ENCODE measurements around the gene PCTP.
A peak's percentile ranks its signal among the peaks of the same experiment; 100 is the strongest.

The PCTP gene

GRCh38 chr17:55717432-55717831 is 33.4 kb upstream of the PCTP start:
- no peak overlapping the region for H3K27ac ChIP-seq (ENCODE audit: low read length)
- H3K4me3 ChIP-seq (ENCODE audit: low read length): no peak overlapping the region
- H3K9me3 ChIP-seq (ENCODE audit: insufficient read depth, low read depth, low read length): no peaks in the 10 kb centered on the region
- H3K9ac ChIP-seq (ENCODE audit: low read depth, low read length): no peak overlapping the region
- H3K27me3 ChIP-seq (ENCODE audit: insufficient read depth, low read length): no peaks in the 10 kb centered on the region
- no peaks in the 10 kb centered on the region for H3K36me3 ChIP-seq (ENCODE audit: insufficient read depth, low read depth, low read length)
- H3K4me1 ChIP-seq (ENCODE audit: insufficient read depth, low read length): peaks cover 11% of the 10 kb centered on the region; the same call in 1 of the 2 replicates

- Histone ChIP-seq H3K9ac (ENCODE audit: low read depth, low read length) (no peak overlapping the region), H3K36me3 (ENCODE audit: insufficient read depth, low read depth, low read length) (no peaks in the 10 kb centered on the region), H3K9me3 (ENCODE audit: insufficient read depth, low read depth, low read length) (no peaks in the 10 kb centered on the region), H3K27me3 (ENCODE audit: insufficient read depth, low read length) (no peaks in the 10 kb centered on the region), H3K4me1 (ENCODE audit: insufficient read depth, low read length) (peaks cover 13% of the 10 kb centered on the region; the same call in 1 of the 2 replicates), H3K27ac (ENCODE audit: low read length) (no peak overlapping the region), H3K4me3 (ENCODE audit: low read length) (no peak overlapping the region)
Measured at GRCh38 chr17:55717898-55718735, 32.7 kb upstream of the PCTP start.

GRCh38 chr17:55720919-55721836 is 29.7 kb upstream of the PCTP start:
- Histone ChIP-seq H3K9me3 (ENCODE audit: insufficient read depth, low read depth, low read length) (no peaks in the 10 kb centered on the region), H3K4me1 (ENCODE audit: insufficient read depth, low read length) (peaks cover 19% of the 10 kb centered on the region), H3K27me3 (ENCODE audit: insufficient read depth, low read length) (no peaks in the 10 kb centered on the region), H3K9ac (ENCODE audit: low read depth, low read length) (no peak overlapping the region), H3K4me3 (ENCODE audit: low read length) (no peak overlapping the region), H3K27ac (ENCODE audit: low read length) (no peak overlapping the region), H3K36me3 (ENCODE audit: insufficient read depth, low read depth, low read length) (no peaks in the 10 kb centered on the region)

- Histone ChIP-seq H3K27me3 (ENCODE audit: insufficient read depth, low read length) (no peaks in the 10 kb centered on the region), H3K9me3 (ENCODE audit: insufficient read depth, low read depth, low read length) (no peaks in the 10 kb centered on the region), H3K36me3 (ENCODE audit: insufficient read depth, low read depth, low read length) (no peaks in the 10 kb centered on the region), H3K27ac (ENCODE audit: low read length) (no peak overlapping the region), H3K9ac (ENCODE audit: low read depth, low read length) (0 out of 2 replicates have a peak overlapping the region, but pooled peaks have one; percentile 39), H3K4me3 (ENCODE audit: low read length) (peak overlapping the region; percentile 59), H3K4me1 (ENCODE audit: insufficient read depth, low read length) (peaks cover 19% of the 10 kb centered on the region)
Measured at GRCh38 chr17:55722016-55722736, 28.7 kb upstream of the PCTP start.

GRCh38 chr17:55722742-55723487 is 27.9 kb upstream of the PCTP start, which contains the start of gene TMEM100:
TSS of gene TMEM100 (minus strand) at chr17:55722864. CDS start at chr17:55721070, 1,794 bp downstream.
- H3K9ac ChIP-seq (ENCODE audit: low read depth, low read length): peak within 1 kb of the TSS; percentile 39; the same call in 1 of the 2 replicates
- H3K4me3 ChIP-seq (ENCODE audit: low read length): peak within 1 kb of the TSS; percentile 59
- no peaks in the 10 kb centered on the region for H3K9me3 ChIP-seq (ENCODE audit: insufficient read depth, low read depth, low read length)
- H3K36me3 ChIP-seq (ENCODE audit: insufficient read depth, low read depth, low read length): no peaks in the 10 kb centered on the region
- peaks cover 21% of the 10 kb centered on the region for H3K4me1 ChIP-seq (ENCODE audit: insufficient read depth, low read length)
- no peaks in the 10 kb centered on the region for H3K27me3 ChIP-seq (ENCODE audit: insufficient read depth, low read length)
- H3K27ac ChIP-seq (ENCODE audit: low read length): no peak within 1 kb of the TSS

- Histone ChIP-seq H3K4me3 (ENCODE audit: low read length) (0 out of 2 replicates have a peak overlapping the region, but pooled peaks have one; percentile 59), H3K27me3 (ENCODE audit: insufficient read depth, low read length) (no peaks in the 10 kb centered on the region), H3K9ac (ENCODE audit: low read depth, low read length) (no peak overlapping the region; the same call in 1 of the 2 replicates), H3K4me1 (ENCODE audit: insufficient read depth, low read length) (peaks cover 19% of the 10 kb centered on the region), H3K9me3 (ENCODE audit: insufficient read depth, low read depth, low read length) (no peaks in the 10 kb centered on the region), H3K27ac (ENCODE audit: low read length) (no peak overlapping the region), H3K36me3 (ENCODE audit: insufficient read depth, low read depth, low read length) (no peaks in the 10 kb centered on the region)
Measured at GRCh38 chr17:55723488-55723848, 27.4 kb upstream of the PCTP start.

- Histone ChIP-seq H3K4me3 (ENCODE audit: low read length) (no peak overlapping the region), H3K36me3 (ENCODE audit: insufficient read depth, low read depth, low read length) (no peaks in the 10 kb centered on the region), H3K4me1 (ENCODE audit: insufficient read depth, low read length) (peaks cover 20% of the 10 kb centered on the region), H3K27me3 (ENCODE audit: insufficient read depth, low read length) (no peaks in the 10 kb centered on the region), H3K9ac (ENCODE audit: low read depth, low read length) (no peak overlapping the region), H3K9me3 (ENCODE audit: insufficient read depth, low read depth, low read length) (no peaks in the 10 kb centered on the region), H3K27ac (ENCODE audit: low read length) (no peak overlapping the region)
Measured at GRCh38 chr17:55726440-55726839, 24.4 kb upstream of the PCTP start.

- no peaks in the 10 kb centered on the region for H3K36me3 ChIP-seq (ENCODE audit: insufficient read depth, low read depth, low read length)
- no peak overlapping the region for H3K4me3 ChIP-seq (ENCODE audit: low read length)
- no peak overlapping the region for H3K9ac ChIP-seq (ENCODE audit: low read depth, low read length)
- no peaks in the 10 kb centered on the region for H3K27me3 ChIP-seq (ENCODE audit: insufficient read depth, low read length)
- H3K4me1 ChIP-seq (ENCODE audit: insufficient read depth, low read length): peaks cover 28% of the 10 kb centered on the region
- no peaks in the 10 kb centered on the region for H3K9me3 ChIP-seq (ENCODE audit: insufficient read depth, low read depth, low read length)
- no peak overlapping the region for H3K27ac ChIP-seq (ENCODE audit: low read length)
Measured at GRCh38 chr17:55727275-55727674, 23.6 kb upstream of the PCTP start.

- H3K4me3 ChIP-seq (ENCODE audit: low read length): no peak overlapping the region
- H3K4me1 ChIP-seq (ENCODE audit: insufficient read depth, low read length): peaks cover 28% of the 10 kb centered on the region
- H3K9ac ChIP-seq (ENCODE audit: low read depth, low read length): no peak overlapping the region
- H3K27ac ChIP-seq (ENCODE audit: low read length): no peak overlapping the region
- no peaks in the 10 kb centered on the region for H3K27me3 ChIP-seq (ENCODE audit: insufficient read depth, low read length)
- H3K36me3 ChIP-seq (ENCODE audit: insufficient read depth, low read depth, low read length): no peaks in the 10 kb centered on the region
- no peaks in the 10 kb centered on the region for H3K9me3 ChIP-seq (ENCODE audit: insufficient read depth, low read depth, low read length)
Measured at GRCh38 chr17:55727920-55728319, 22.9 kb upstream of the PCTP start.

- no peak overlapping the region for H3K4me3 ChIP-seq (ENCODE audit: low read length)
- H3K27ac ChIP-seq (ENCODE audit: low read length): no peak overlapping the region
- H3K9me3 ChIP-seq (ENCODE audit: insufficient read depth, low read depth, low read length): no peaks in the 10 kb centered on the region
- H3K9ac ChIP-seq (ENCODE audit: low read depth, low read length): no peak overlapping the region
- H3K27me3 ChIP-seq (ENCODE audit: insufficient read depth, low read length): no peaks in the 10 kb centered on the region
- H3K36me3 ChIP-seq (ENCODE audit: insufficient read depth, low read depth, low read length): no peaks in the 10 kb centered on the region
- H3K4me1 ChIP-seq (ENCODE audit: insufficient read depth, low read length): peaks cover 28% of the 10 kb centered on the region
Measured at GRCh38 chr17:55728361-55728760, 22.5 kb upstream of the PCTP start.

- H3K9me3 ChIP-seq (ENCODE audit: insufficient read depth, low read depth, low read length): no peaks in the 10 kb centered on the region
Measured at GRCh38 chr17:55728833-55729232, 22.0 kb upstream of the PCTP start.

More at GRCh38 chr17:55728833-55729232, 22.0 kb upstream of the PCTP start:
- H3K9ac ChIP-seq (ENCODE audit: low read depth, low read length): no peak overlapping the region
- no peaks in the 10 kb centered on the region for H3K27me3 ChIP-seq (ENCODE audit: insufficient read depth, low read length)
- no peaks in the 10 kb centered on the region for H3K36me3 ChIP-seq (ENCODE audit: insufficient read depth, low read depth, low read length)
- no peak overlapping the region for H3K4me3 ChIP-seq (ENCODE audit: low read length)
- H3K4me1 ChIP-seq (ENCODE audit: insufficient read depth, low read length): peaks cover 32% of the 10 kb centered on the region
- no peak overlapping the region for H3K27ac ChIP-seq (ENCODE audit: low read length)
